Adrenal gland (tissue), 12 donors: ENCODE data around the gene TMCC3. TPM values are rescaled to one million over a fixed set of nuclear protein-coding genes. Genes with fewer than 3 reads are reported as not detected.

Source experiments
- DNase-seq, 7 donors: peaks; one replicate each; pipeline ENCODE4 v3.0.0-alpha.2; 2019 to 2020
- H3K27ac ChIP-seq, 5 donors: fragments of 200-600 bp; sonication (generic) in 4 of 5; 1 replicate in 3 of 5; 2 replicates in 2 of 5; pipeline versions ENCODE4 v1.5.1 to v1.8.0; 2016 to 2020; ENCODE audit warnings: mild to moderate bottlenecking in 1 of 5
- H3K27me3 ChIP-seq: fragments of 200-600 bp; 2 replicates; pipeline ENCODE4 v1.8.0; 2021
- H3K36me3 ChIP-seq, 2 donors: fragments of 200-600 bp; replicated peaks in 1 of 2; 1 replicate in 1 of 2; 2 replicates in 1 of 2; pipeline versions ENCODE4 v1.5.1 to v1.8.0; 2018 to 2022
- H3K4me1 ChIP-seq, 2 donors: fragments of 200-600 bp; replicated peaks in 1 of 2; 1 replicate in 1 of 2; 2 replicates in 1 of 2; pipeline versions ENCODE4 v1.5.1 to v1.8.0; 2018 to 2021
- H3K4me3 ChIP-seq, 4 donors: fragments of 200-600 bp; sonication (generic) in 3 of 4; one replicate each; pipeline ENCODE4 v1.5.1; 2016 to 2018
- H3K9me3 ChIP-seq, 3 donors: fragments of 200-600 bp; sonication (generic) in 1 of 3; replicated peaks in 1 of 3; 1 replicate in 2 of 3; 2 replicates in 1 of 3; pipeline versions ENCODE4 v1.5.1 to v1.8.0; 2016 to 2021
- CTCF ChIP-seq, 6 experiments: fragments of 450-650 bp in 4 of 6; fragments of 200-600 bp in 2 of 6; sonication (generic) in 1 of 6; IDR thresholded peaks; 1 replicate in 5 of 6; 2 replicates in 1 of 6; pipeline versions ENCODE4 v1.5.1 to v1.8.0; 2016 to 2021; ENCODE audit warnings: antibody characterized with exemption in 6 of 6, mild to moderate bottlenecking in 2 of 6, moderate library complexity in 1 of 6
- POLR2A ChIP-seq, 2 donors: fragments of 450-650 bp; IDR thresholded peaks; one replicate each; pipeline ENCODE4 v1.6.1; 2017; ENCODE audit warnings: antibody characterized with exemption in 2 of 2, mild to moderate bottlenecking in 2 of 2, moderate library complexity in 1 of 2
- WGBS, 4 donors: extraction: QIAGEN DNeasy Blood & Tissue Kit in 2 of 4; methylation state at CpG; one replicate each; pipeline versions ENCODE4 v1.1.5 to v1.1.7; 2013 to 2017; 5-methylcytosine and 5-hydroxymethylcytosine counted together
- intact Hi-C, 2 donors: fragments of 100-400 bp; cut with DNase I; formaldehyde crosslinking; loops; one replicate each; pipeline versions ENCODE4 v1.14.1 to v1.15.0; 2022 to 2023
- polyA plus RNA-seq, 3 donors: library from polyadenylated mRNA; stranded (reverse); fragments of 200-250 nt in 2 of 3; fragments of 350-450 nt in 1 of 3; fragmentation: Illumina TruSeq in 1 of 3; extraction: RNeasy Lipid Tissue Mini Kit (QIAGEN cat#74804) in 1 of 3; gene quantifications; one replicate each; pipeline ENCODE4 v1.2.3, GENCODE V29; 2013 to 2014
- total RNA-seq, 9 donors: library from RNA; depleted of rRNA in 4 of 9; stranded (reverse); fragments of >200 nt in 4 of 9; fragments of 120-200 nt in 1 of 9; fragmentation: NEBNext Ultra II Directional in 1 of 9; extraction: Animal tissue kit (Norgen Biotek cat#: 25700) in 1 of 9; gene quantifications; one replicate each; pipeline versions ENCODE4 v1.1.0 to v1.2.4, GENCODE V29; 2013 to 2023
- donor health status: healthy with polysubstance abuse.
- donor health status: Bipolar disorder and iron deficiency.
- donor health status: DM: yes; HTN: yes; CAD: no.
- donor health status: DM: no; HTN: no; CAD: no.
- donor health status: DM: no; HTN: no; CAD: no.
- donor health status: DM: yes; HTN: yes; CAD: no.

TMCC3 gene
- total and polyA plus RNA-seq, 12 donors, result 1.2 to 13.4 (median 6.7) TPM

- Histone ChIP-seq H3K27me3 (no peaks in the 10 kb centered on the region), H3K4me3 (peak overlapping the region in 1 of 4 donors; percentile 44), H3K4me1 (peaks cover 19 to 25% of the 10 kb centered on the region in 2 donors), H3K9me3 (no peaks in the 10 kb centered on the region), H3K27ac (peak overlapping the region in 3 of 5 donors; percentile 39 to 57 (median 43)), H3K36me3 (no peaks in the 10 kb centered on the region)
- WGBS, 4 donors, result 17 to 29% (median 23%) methylated on average over 4 of the region's 4 CpGs
- no peak for TF ChIP-seq POLR2A (IDR thresholded peaks at IDR 0.05)
- TF ChIP-seq CTCF (IDR thresholded peaks at IDR 0.05), result no peak
- peak in 6 of 7 donors; percentile 24 to 62 (median 37) for DNase-seq
- intact Hi-C loops, result no loop called here
Measured at GRCh38 chr12:94622475-94622874, 27.9 kb downstream of the TMCC3 start.

- Histone ChIP-seq H3K4me3 (peak overlapping the region in 2 of 4 donors; percentile 12 to 44), H3K4me1 (peaks cover 19 to 25% of the 10 kb centered on the region in 2 donors), H3K27me3 (no peaks in the 10 kb centered on the region), H3K36me3 (no peaks in the 10 kb centered on the region), H3K9me3 (no peaks in the 10 kb centered on the region), H3K27ac (peak overlapping the region in 3 of 5 donors; percentile 39 to 57 (median 43))
- 27 to 35% (median 30%) methylated on average over 7 of the region's 7 CpGs for WGBS, 4 donors
- intact Hi-C loops, result no loop called here
- DNase-seq, result peak in 5 of 7 donors; percentile 23 to 44 (median 33)
- TF ChIP-seq CTCF (IDR thresholded peaks at IDR 0.05), result no peak
- TF ChIP-seq POLR2A (IDR thresholded peaks at IDR 0.05), result no peak
Measured at GRCh38 chr12:94621662-94622359, 28.5 kb downstream of the TMCC3 start.

GRCh38 chr12:94620621-94621020 lies 29.7 kb downstream of the TMCC3 start:
- Histone ChIP-seq H3K36me3 (no peaks in the 10 kb centered on the region), H3K27me3 (no peaks in the 10 kb centered on the region), H3K9me3 (no peaks in the 10 kb centered on the region), H3K4me1 (peaks cover 28 to 35% of the 10 kb centered on the region in 2 donors), H3K4me3 (no peak overlapping the region), H3K27ac (no peak overlapping the region)
- WGBS, 4 donors, result 93 to 98% (median 95%) methylated on average over 3 of the region's 3 CpGs
- TF ChIP-seq CTCF (IDR thresholded peaks at IDR 0.05), result no peak
- no peak for TF ChIP-seq POLR2A (IDR thresholded peaks at IDR 0.05)
- intact Hi-C loops, result no loop called here
- DNase-seq, result no peak

GRCh38 chr12:94618995-94619695 lies 31.2 kb downstream of the TMCC3 start:
- no peak for DNase-seq
- Histone ChIP-seq H3K27me3 (no peaks in the 10 kb centered on the region), H3K27ac (no peak overlapping the region), H3K4me3 (no peak overlapping the region), H3K36me3 (no peaks in the 10 kb centered on the region), H3K9me3 (no peaks in the 10 kb centered on the region), H3K4me1 (peaks cover 32 to 45% of the 10 kb centered on the region in 2 donors)
- WGBS, 4 donors, result 88 to 91% (median 89%) methylated on average over 6 of the region's 6 CpGs
- intact Hi-C loops, result no loop called here
- TF ChIP-seq POLR2A (IDR thresholded peaks at IDR 0.05), result no peak
